ENCODE data around the gene RNF11.

The RNF11 gene

GRCh38 chr1:51266791-51267190 is 30.7 kb downstream of the RNF11 start:
- no peak overlapping the region for H3K4me3 ChIP-seq (ENCODE audit: low read depth, low read length)
- no peak for DNase-seq (ENCODE audit: low read depth)
- TF ChIP-seq, protein P1, sequence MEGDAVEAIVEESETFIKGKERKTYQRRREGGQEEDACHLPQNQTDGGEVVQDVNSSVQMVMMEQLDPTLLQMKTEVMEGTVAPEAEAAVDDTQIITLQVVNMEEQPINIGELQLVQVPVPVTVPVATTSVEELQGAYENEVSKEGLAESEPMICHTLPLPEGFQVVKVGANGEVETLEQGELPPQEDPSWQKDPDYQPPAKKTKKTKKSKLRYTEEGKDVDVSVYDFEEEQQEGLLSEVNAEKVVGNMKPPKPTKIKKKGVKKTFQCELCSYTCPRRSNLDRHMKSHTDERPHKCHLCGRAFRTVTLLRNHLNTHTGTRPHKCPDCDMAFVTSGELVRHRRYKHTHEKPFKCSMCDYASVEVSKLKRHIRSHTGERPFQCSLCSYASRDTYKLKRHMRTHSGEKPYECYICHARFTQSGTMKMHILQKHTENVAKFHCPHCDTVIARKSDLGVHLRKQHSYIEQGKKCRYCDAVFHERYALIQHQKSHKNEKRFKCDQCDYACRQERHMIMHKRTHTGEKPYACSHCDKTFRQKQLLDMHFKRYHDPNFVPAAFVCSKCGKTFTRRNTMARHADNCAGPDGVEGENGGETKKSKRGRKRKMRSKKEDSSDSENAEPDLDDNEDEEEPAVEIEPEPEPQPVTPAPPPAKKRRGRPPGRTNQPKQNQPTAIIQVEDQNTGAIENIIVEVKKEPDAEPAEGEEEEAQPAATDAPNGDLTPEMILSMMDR (IDR thresholded peaks at IDR 0.05; ENCODE audit: insufficient read depth, low read depth, low read length, missing control alignments), result no peak

DNA sequence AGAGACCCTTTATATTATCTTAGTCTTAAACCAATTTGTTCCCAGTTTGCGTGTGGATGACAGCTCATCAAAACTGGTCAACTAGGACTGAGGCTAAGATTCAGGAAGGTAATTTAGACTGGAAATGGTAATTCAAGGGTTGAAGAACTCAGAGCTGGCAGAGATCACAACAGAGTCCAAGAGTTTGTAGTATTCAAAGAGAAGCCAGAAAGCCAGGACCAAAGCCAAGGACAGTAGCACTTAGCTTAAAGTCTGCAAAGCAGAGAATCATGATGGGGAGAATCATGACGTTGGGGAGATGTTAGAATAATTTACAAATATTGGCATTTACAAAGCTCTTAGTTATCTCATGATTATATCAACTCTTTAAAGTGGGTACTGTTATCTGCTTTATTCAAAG is 32.6 kb downstream of the RNF11 start:
- TF ChIP-seq, protein P1 (IDR thresholded peaks at IDR 0.05; ENCODE audit: insufficient read depth, low read depth, low read length, missing control alignments), result no peak
- peak; percentile 15 for DNase-seq (ENCODE audit: low read depth)
- H3K4me3 ChIP-seq (ENCODE audit: low read depth, low read length), result no peak overlapping the region

- H3K4me3 ChIP-seq (ENCODE audit: low read depth, low read length), result no peak overlapping the region
- TF ChIP-seq, protein P1 (IDR thresholded peaks at IDR 0.05; ENCODE audit: insufficient read depth, low read depth, low read length, missing control alignments), result no peak
- no peak for DNase-seq (ENCODE audit: low read depth)
Observed at GRCh38 chr1:51270751-51271150, 34.7 kb downstream of the RNF11 start.

DNA sequence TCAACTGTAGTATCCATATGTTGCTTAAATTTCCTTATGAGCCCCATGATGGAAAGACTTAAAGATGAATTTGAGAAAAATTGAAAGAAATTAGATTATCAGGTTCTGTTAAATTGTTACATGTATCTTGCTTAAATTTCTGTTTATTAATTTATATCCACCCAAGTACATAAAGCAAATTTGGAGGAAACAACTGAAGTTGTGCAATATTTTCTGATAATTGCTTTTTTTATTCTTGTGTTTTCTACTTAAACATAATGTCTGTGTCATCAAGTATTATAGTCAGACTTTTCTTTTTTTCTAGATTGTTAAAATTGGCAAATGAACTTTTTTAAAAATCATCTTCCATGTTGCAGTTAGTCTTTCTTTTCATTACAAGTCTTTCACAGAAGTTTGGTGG is 36.8 kb downstream of the RNF11 start:
- no peak overlapping the region for H3K4me3 ChIP-seq (ENCODE audit: low read depth, low read length)
- TF ChIP-seq, protein P1 (IDR thresholded peaks at IDR 0.05; ENCODE audit: insufficient read depth, low read depth, low read length, missing control alignments), result no peak
- DNase-seq (ENCODE audit: low read depth), result no peak

DNA sequence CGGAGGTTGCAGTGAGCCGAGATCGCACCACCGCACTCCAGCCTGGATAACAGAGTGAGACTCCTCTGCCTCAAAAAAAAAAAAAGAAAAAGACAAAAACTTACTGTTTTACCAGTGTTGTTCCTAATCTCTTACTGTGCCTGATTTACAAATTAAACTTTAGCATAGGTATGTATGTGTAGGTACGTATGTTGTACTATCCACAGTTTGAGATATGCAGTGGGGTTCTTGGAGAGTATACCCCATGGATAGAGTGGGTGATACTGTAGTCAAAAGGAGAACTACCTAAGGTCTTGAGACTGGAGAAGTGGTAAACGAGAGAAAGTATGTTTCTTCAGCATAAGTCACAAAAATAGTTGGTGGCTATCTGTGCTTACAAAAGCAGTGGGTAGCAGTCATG is 38.6 kb downstream of the RNF11 start:
- TF ChIP-seq, protein P1 (IDR thresholded peaks at IDR 0.05; ENCODE audit: insufficient read depth, low read depth, low read length, missing control alignments), result no peak
- H3K4me3 ChIP-seq (ENCODE audit: low read depth, low read length), result no peak overlapping the region
- DNase-seq (ENCODE audit: low read depth), result no peak

GRCh38 chr1:51276286-51276685 is 40.2 kb downstream of the RNF11 start:
- H3K4me3 ChIP-seq (ENCODE audit: low read depth, low read length), result no peak overlapping the region
- DNase-seq (ENCODE audit: low read depth), result no peak
- TF ChIP-seq, protein P1 (IDR thresholded peaks at IDR 0.05; ENCODE audit: insufficient read depth, low read depth, low read length, missing control alignments), result no peak

DNA sequence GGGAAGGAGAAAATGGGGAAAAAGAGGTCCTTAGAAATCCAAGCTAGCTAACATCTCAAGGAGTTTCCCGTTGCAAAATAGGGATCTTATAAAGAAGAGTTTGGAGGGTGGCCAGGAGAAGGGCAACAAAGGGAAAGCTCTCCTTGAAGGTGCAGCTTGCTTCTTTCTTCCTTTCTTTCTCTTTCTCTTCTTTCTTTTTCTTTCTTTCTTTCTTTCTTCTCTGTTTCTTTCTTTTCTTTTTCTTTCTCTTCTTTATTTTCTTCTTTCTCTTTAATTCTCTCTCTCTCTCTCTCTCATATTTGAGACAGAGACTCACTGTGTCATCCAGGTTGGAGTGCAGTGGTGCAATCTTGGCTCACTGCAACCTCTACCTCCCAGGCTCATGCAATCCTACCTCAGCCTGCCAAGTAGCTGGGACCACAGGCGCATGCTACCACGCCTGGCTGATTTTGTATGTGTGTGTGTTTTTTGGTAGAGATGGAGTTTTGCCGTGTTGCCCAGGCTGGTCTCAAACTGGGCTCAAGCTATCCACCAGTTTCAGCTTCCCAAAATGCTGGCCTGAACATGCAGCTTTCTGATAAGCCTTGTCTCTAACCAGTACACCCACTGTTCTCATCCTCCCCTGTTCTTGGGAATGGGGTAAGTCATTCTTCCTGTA is 44.4 kb downstream of the RNF11 start:
- TF ChIP-seq, protein P1 (IDR thresholded peaks at IDR 0.05; ENCODE audit: insufficient read depth, low read depth, low read length, missing control alignments), result no peak
- H3K4me3 ChIP-seq (ENCODE audit: low read depth, low read length), result no peak overlapping the region
- no peak for DNase-seq (ENCODE audit: low read depth)

All from GM12865 (cell line).